Chondrocyte (in vitro differentiated cells): ENCODE measurements around the gene PMPCA. TPM values are rescaled to one million over a fixed set of nuclear protein-coding genes. Genes with fewer than 3 reads are reported as not detected.

ENCODE experiments used
- DNase-seq: peaks from one replicate; pipeline ENCODE4 v3.0.0; 2021; ENCODE audit warnings: mixed read lengths, low spot score
- H3K27ac Mint-ChIP-seq: one replicate; pipeline ENCODE4 v1.8.0; 2021; ENCODE audit warnings: mild to moderate bottlenecking, moderate library complexity, mixed read lengths; ENCODE audit not compliant: unreplicated experiment
- H3K27me3 Mint-ChIP-seq: 2 replicates; pipeline ENCODE4 v1.8.0; 2021; ENCODE audit warnings: low read depth, mixed read lengths
- H3K36me3 Mint-ChIP-seq: 2 replicates; pipeline ENCODE4 v1.8.0; 2021; ENCODE audit warnings: low read depth, mixed read lengths
- H3K4me1 Mint-ChIP-seq: 2 replicates; pipeline ENCODE4 v1.8.0; 2021; ENCODE audit warnings: low read depth, mild to moderate bottlenecking, mixed read lengths
- H3K4me3 Mint-ChIP-seq: one replicate; pipeline ENCODE4 v1.8.0; 2021; ENCODE audit warnings: mild to moderate bottlenecking, moderate library complexity, mixed read lengths; ENCODE audit not compliant: unreplicated experiment
- H3K9me3 Mint-ChIP-seq: 2 replicates; pipeline ENCODE4 v1.8.0; 2021; ENCODE audit warnings: low read depth, mixed read lengths
- CTCF ChIP-seq: fragments of 200-600 bp; sonication (generic); IDR thresholded peaks from 2 replicates; pipeline ENCODE4 v1.5.0; 2021; ENCODE audit warnings: antibody characterized with exemption, mild to moderate bottlenecking, moderate library complexity
- total RNA-seq: library from RNA; stranded (reverse); gene quantifications from 3 replicates; pipeline ENCODE4 v1.2.1, GENCODE V29; 2021

Gene PMPCA
- total RNA-seq, 1 donor from 2014 or later: 42.5 TPM

- no peaks in the 10 kb centered on the region for H3K9me3 Mint-ChIP-seq
- no peak for TF ChIP-seq CTCF
- no peak overlapping the region for H3K4me3 Mint-ChIP-seq
- no peaks in the 10 kb centered on the region for H3K27me3 Mint-ChIP-seq
- no peak for DNase-seq
- H3K4me1 Mint-ChIP-seq: peaks cover 16% of the 10 kb centered on the region
- peaks cover 13% of the 10 kb centered on the region for H3K36me3 Mint-ChIP-seq
- H3K27ac Mint-ChIP-seq: no peak overlapping the region
These were observed 14.9 kb upstream of the PMPCA start for GRCh38 chr9:136395345-136396218.

GRCh38 chr9:136396219-136396515 is 14.3 kb upstream of the PMPCA start:
- no peaks in the 10 kb centered on the region for H3K27me3 Mint-ChIP-seq
- H3K4me1 Mint-ChIP-seq: peaks cover 17% of the 10 kb centered on the region
- H3K9me3 Mint-ChIP-seq: no peaks in the 10 kb centered on the region
- H3K27ac Mint-ChIP-seq: no peak overlapping the region
- no peak for TF ChIP-seq CTCF
- H3K36me3 Mint-ChIP-seq: peaks cover 12% of the 10 kb centered on the region
- H3K4me3 Mint-ChIP-seq: no peak overlapping the region
- DNase-seq: no peak

GRCh38 chr9:136397643-136398042 is 12.8 kb upstream of the PMPCA start:
- Mint-ChIP-seq H3K27ac (no peak overlapping the region), H3K27me3 (no peaks in the 10 kb centered on the region), H3K36me3 (peaks cover 7% of the 10 kb centered on the region), H3K4me1 (peaks cover 17% of the 10 kb centered on the region), H3K4me3 (no peak overlapping the region), H3K9me3 (no peaks in the 10 kb centered on the region)
- no peak for TF ChIP-seq CTCF
- DNase-seq: no peak

- Mint-ChIP-seq H3K9me3 (no peaks in the 10 kb centered on the region), H3K27me3 (no peaks in the 10 kb centered on the region), H3K4me3 (no peak overlapping the region), H3K4me1 (peaks cover 17% of the 10 kb centered on the region), H3K36me3 (peaks cover 7% of the 10 kb centered on the region), H3K27ac (no peak overlapping the region)
- TF ChIP-seq CTCF: no peak
- no peak for DNase-seq
These were observed 12.2 kb upstream of the PMPCA start for GRCh38 chr9:136398286-136398685.

- Mint-ChIP-seq H3K27ac (peak overlapping the region; percentile 63), H3K4me3 (peak overlapping the region; percentile 84), H3K9me3 (no peaks in the 10 kb centered on the region), H3K27me3 (no peaks in the 10 kb centered on the region), H3K36me3 (peaks cover 8% of the 10 kb centered on the region), H3K4me1 (peaks cover 17% of the 10 kb centered on the region)
- no peak for TF ChIP-seq CTCF
- DNase-seq: peak; percentile 79
These were observed 11.1 kb upstream of the PMPCA start for GRCh38 chr9:136399176-136400037.
